GM12878 (cell line): ENCODE data around the gene CIB4. TPM values are rescaled to one million over a fixed set of nuclear protein-coding genes. Genes with fewer than 3 reads are reported as not detected.

Source experiments
- ATAC-seq: fragments of 200-7000 bp; cut with Tn5 transposase; 3 replicates; pipeline ENCODE4 v1.9.1; 2020; ENCODE audit warnings: mild to moderate bottlenecking, moderate library complexity
- BruUV-seq: library from RNA; stranded (reverse); fragments of 400-500 nt; replicated peaks from 2 replicates; lab custom pipeline; 2021; lab: Mats Ljungman, UMichigan
- CTCF ChIA-PET: fragments of 300-600 bp; sonication (Branson Sonifier 250); formaldehyde crosslinking; extraction: SDS; loops from one replicate; lab custom pipeline; 2021; ENCODE audit warnings: inconsistent platforms; lab: Yijun Ruan, JAX
- POLR2A ChIA-PET: fragments of 350-600 bp; formaldehyde crosslinking; extraction: SDS; loops from one replicate; lab custom pipeline; 2021; ENCODE audit warnings: inconsistent platforms; lab: Charles Lee
- RAD21 ChIA-PET: fragments of 300-600 bp; sonication (Branson Sonifier 250); formaldehyde crosslinking; loops from one replicate; lab custom pipeline; 2023; ENCODE audit warnings: antibody characterized with exemption; ENCODE audit not compliant: unreplicated experiment; lab: Charles Lee
- SMC1A ChIA-PET: fragments of 300-600 bp; sonication (Branson Sonifier 250); formaldehyde crosslinking; loops from one replicate; lab custom pipeline; 2023; ENCODE audit not compliant: unreplicated experiment, uncharacterized antibody; lab: Charles Lee
- DNase-seq: peaks from one replicate; pipeline ENCODE4 v3.0.0-alpha.2; 2011; ENCODE audit warnings: low read depth, low spot score
- FAIRE-seq: peaks from 3 replicates; lab custom pipeline; 2011; peaks lifted over from hg19 to GRCh38; lab: Jason Lieb, UNC
- H2AFZ ChIP-seq: 2 replicates; pipeline ENCODE4 v1.6.0; 2011; ENCODE audit warnings: low read depth, low read length, control low read depth; ENCODE audit not compliant: control insufficient read depth
- H3K27ac ChIP-seq: 2 replicates; pipeline ENCODE4 v1.5.1; 2011; ENCODE audit warnings: control low read depth; ENCODE audit not compliant: control insufficient read depth, insufficient read depth
- H3K27me3 ChIP-seq, 2 experiments: replicated peaks in 1 of 2; 2 replicates each; pipeline versions ENCODE4 v1.6.0 to v1.6.1; 2011; ENCODE audit warnings: low read length in 1 of 2; ENCODE audit not compliant: control insufficient read depth in 2 of 2, insufficient read depth in 2 of 2
- H3K36me3 ChIP-seq, 2 experiments: 2 replicates each; pipeline ENCODE4 v1.5.1; 2011; ENCODE audit warnings: low read length in 1 of 2; ENCODE audit not compliant: control insufficient read depth in 2 of 2, insufficient read depth in 2 of 2
- H3K4me1 ChIP-seq: 2 replicates; pipeline ENCODE4 v1.6.1; 2011; ENCODE audit warnings: mild to moderate bottlenecking, low read length, moderate library complexity, mixed read lengths; ENCODE audit not compliant: control insufficient read depth, insufficient read depth
- H3K4me2 ChIP-seq: 2 replicates; pipeline ENCODE4 v1.6.0; 2011; ENCODE audit warnings: control low read depth; ENCODE audit not compliant: control insufficient read depth, insufficient read depth
- H3K4me3 ChIP-seq: fragments of 200-600 bp; sonication (generic); 2 replicates; pipeline ENCODE4 v1.5.1; 2016
- H3K79me2 ChIP-seq: 2 replicates; pipeline ENCODE4 v1.6.0; 2011; ENCODE audit warnings: low read length; ENCODE audit not compliant: control insufficient read depth, insufficient read depth
- H3K9ac ChIP-seq: 2 replicates; pipeline ENCODE4 v1.8.0; 2011; ENCODE audit warnings: low read length, control low read depth, mixed read lengths; ENCODE audit not compliant: control insufficient read depth, insufficient read depth
- H3K9me3 ChIP-seq: replicated peaks from 3 replicates; pipeline ENCODE4 v1.5.1; 2011; ENCODE audit warnings: mild to moderate bottlenecking, low read length; ENCODE audit not compliant: control insufficient read depth, insufficient read depth
- H4K20me1 ChIP-seq: 2 replicates; pipeline ENCODE4 v1.6.0; 2011; ENCODE audit not compliant: control insufficient read depth, insufficient read depth
- BRCA1 ChIP-seq: IDR thresholded peaks from 2 replicates; pipeline ENCODE4 v1.6.1; 2011; ENCODE audit warnings: low read depth, low read length, improper control_type of control experiment
- EED ChIP-seq: sonication (generic); IDR thresholded peaks from 2 replicates; pipeline ENCODE4 v1.6.1; 2016; ENCODE audit warnings: antibody characterized with exemption, low read depth
- MYC ChIP-seq: IDR thresholded peaks from 2 replicates; pipeline ENCODE4 v1.6.1; 2011; ENCODE audit warnings: mild to moderate bottlenecking, low read length, moderate library complexity, inconsistent platforms; ENCODE audit not compliant: insufficient read depth, insufficient replicate concordance, insufficient read length, severe bottlenecking
- NBN ChIP-seq: fragments of 450-650 bp; IDR thresholded peaks from 2 replicates; pipeline ENCODE4 v1.6.1; 2016
- SUZ12 ChIP-seq: fragments of 200-600 bp; sonication (generic); IDR thresholded peaks from one replicate; pipeline ENCODE4 v1.6.1; 2018; ENCODE audit warnings: antibody characterized with exemption, mild to moderate bottlenecking; ENCODE audit not compliant: unreplicated experiment
- TAF1 ChIP-seq: IDR thresholded peaks from 2 replicates; pipeline ENCODE4 v1.6.1; 2011; ENCODE audit warnings: mild to moderate bottlenecking, low read depth, low read length, borderline replicate concordance
- WRNIP1 ChIP-seq: IDR thresholded peaks from 2 replicates; pipeline ENCODE4 v1.6.1; 2011; ENCODE audit warnings: low read depth, low read length, improper control_type of control experiment, borderline replicate concordance
- ZBTB40 ChIP-seq: fragments of 450-650 bp; IDR thresholded peaks from 2 replicates; pipeline ENCODE4 v1.6.1; 2016; ENCODE audit warnings: mild to moderate bottlenecking, moderate library complexity, borderline replicate concordance
- WGBS: methylation state at CpG from one replicate; pipeline ENCODE4 v1.1.6; 2016; ENCODE audit warnings: low lambda C conversion rate; ENCODE audit not compliant: insufficient replicate concordance, insufficient coverage; ENCODE audit errors: missing lambda C conversion rate; 5-methylcytosine and 5-hydroxymethylcytosine counted together
- in situ Hi-C: fragments of 300-500 bp; cut with MboI; formaldehyde crosslinking; loops from 9 replicates; pipeline ENCODE4 v1.14.3; 2018; ENCODE audit warnings: mixed read lengths
- intact Hi-C: fragments of 100-400 bp; cut with micrococcal nuclease; formaldehyde crosslinking; loops from one replicate; pipeline ENCODE4 v1.14.2; 2022; ENCODE audit not compliant: unreplicated experiment
- polyA plus RNA-seq, 11 experiments: library from polyadenylated mRNA; depleted of rRNA in 4 of 11; unstranded in 6 of 11; stranded (reverse) in 5 of 11; fragments of >200 nt; fragmentation: Nextera tagmentation in 4 of 11; fragmentation: Illumina TruSeq in 1 of 11; extraction: Ambion mirVana in 4 of 11; extraction: Trizol in 1 of 11; gene quantifications; 1 replicate in 1 of 11; 2 replicates in 10 of 11; pipeline versions ENCODE4 v1.2.1 to v1.2.3, GENCODE V29; 2011 to 2016; ENCODE audit warnings: inconsistent platforms in 2 of 11, missing spikeins in 2 of 11, low read depth in 1 of 11
- total RNA-seq, 4 experiments: library from RNA; depleted of rRNA in 3 of 4; stranded (reverse); fragments of >200 nt in 3 of 4; fragmentation: Illumina TruSeq in 1 of 4; extraction: Trizol in 1 of 4; gene quantifications; 2 replicates each; pipeline versions ENCODE4 v1.2.1 to v1.2.3, GENCODE V29; 2013 to 2021
- TF ChIP-seq, protein P1 (sequence below): fragments of 450-650 bp; IDR thresholded peaks from 2 replicates; pipeline ENCODE4 v1.6.1; 2018; ENCODE audit warnings: mild to moderate bottlenecking, low read depth, moderate library complexity; ENCODE audit not compliant: partially characterized antibody
- TF ChIP-seq, protein P2 (sequence below): fragments of 450-650 bp; IDR thresholded peaks from 2 replicates; pipeline ENCODE4 v1.6.1; 2017; ENCODE audit warnings: mild to moderate bottlenecking, low read depth, inconsistent platforms; ENCODE audit not compliant: poor library complexity, severe bottlenecking

The CIB4 gene
- total and polyA plus RNA-seq, 10 of the 15 experiments (the other 5 are each of a cell fraction or from before 2014, with no cell fraction given): not detected

DNA sequence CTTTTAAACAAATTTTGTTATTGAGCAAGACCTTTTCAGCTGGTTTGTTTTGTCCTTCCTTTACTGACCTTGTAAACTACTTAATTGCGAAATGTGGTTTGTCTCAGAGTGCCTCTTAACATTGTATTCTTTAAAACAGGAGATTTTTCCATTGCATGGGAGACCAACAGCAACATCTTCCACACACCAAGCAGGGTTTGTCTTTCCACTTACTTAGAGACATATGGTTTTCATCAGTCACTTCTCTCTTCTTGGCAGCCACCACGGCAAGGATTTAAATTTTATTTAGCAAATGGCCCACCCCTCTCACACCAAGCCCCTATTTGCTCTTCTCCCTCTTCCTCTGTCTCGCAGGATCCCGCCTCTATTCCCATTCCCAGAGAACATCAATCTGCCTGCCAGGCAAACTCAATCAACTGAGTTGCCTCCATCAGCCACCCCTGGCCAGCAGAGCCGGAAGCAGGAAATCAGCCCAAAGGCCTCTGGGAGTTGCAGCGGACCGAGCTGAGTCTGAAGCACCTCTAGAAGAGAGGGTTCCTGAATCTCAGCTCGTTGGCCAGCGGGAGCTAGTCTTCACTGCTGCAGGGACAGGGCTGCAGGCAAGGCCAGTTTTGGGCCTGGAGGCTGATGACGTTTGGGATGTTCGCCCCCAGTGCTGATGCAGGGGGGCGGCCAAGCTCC lies 11.3 kb upstream of the CIB4 start:
- intact Hi-C loops: no loop called here
- no peak for ATAC-seq
- BruUV-seq: no TSS peak
- Histone ChIP-seq H3K9me3 (no peaks in the 10 kb centered on the region), H3K4me3 (no peak overlapping the region), H3K4me1 (no peaks in the 10 kb centered on the region), H3K4me2 (no peak overlapping the region), H3K27ac (no peak overlapping the region), H2AFZ (no peak overlapping the region), H3K36me3 (no peaks in the 10 kb centered on the region), H3K9ac (no peak overlapping the region), H3K27me3 (peaks cover 0 to 3% of the 10 kb centered on the region in 2 experiments; a peak in 1 of 4 replicates), H4K20me1 (no peaks in the 10 kb centered on the region), H3K79me2 (no peaks in the 10 kb centered on the region)
- ChIA-PET SMC1A (no interaction called here), CTCF (no interaction called here), RAD21 (no interaction called here), POLR2A (no interaction called here)
- DNase-seq: no peak
- FAIRE-seq: no peak
- 34% methylated on average over 12 of the region's 12 CpGs for WGBS
- in situ Hi-C loops: no loop called here
- TF ChIP-seq, protein P1, sequence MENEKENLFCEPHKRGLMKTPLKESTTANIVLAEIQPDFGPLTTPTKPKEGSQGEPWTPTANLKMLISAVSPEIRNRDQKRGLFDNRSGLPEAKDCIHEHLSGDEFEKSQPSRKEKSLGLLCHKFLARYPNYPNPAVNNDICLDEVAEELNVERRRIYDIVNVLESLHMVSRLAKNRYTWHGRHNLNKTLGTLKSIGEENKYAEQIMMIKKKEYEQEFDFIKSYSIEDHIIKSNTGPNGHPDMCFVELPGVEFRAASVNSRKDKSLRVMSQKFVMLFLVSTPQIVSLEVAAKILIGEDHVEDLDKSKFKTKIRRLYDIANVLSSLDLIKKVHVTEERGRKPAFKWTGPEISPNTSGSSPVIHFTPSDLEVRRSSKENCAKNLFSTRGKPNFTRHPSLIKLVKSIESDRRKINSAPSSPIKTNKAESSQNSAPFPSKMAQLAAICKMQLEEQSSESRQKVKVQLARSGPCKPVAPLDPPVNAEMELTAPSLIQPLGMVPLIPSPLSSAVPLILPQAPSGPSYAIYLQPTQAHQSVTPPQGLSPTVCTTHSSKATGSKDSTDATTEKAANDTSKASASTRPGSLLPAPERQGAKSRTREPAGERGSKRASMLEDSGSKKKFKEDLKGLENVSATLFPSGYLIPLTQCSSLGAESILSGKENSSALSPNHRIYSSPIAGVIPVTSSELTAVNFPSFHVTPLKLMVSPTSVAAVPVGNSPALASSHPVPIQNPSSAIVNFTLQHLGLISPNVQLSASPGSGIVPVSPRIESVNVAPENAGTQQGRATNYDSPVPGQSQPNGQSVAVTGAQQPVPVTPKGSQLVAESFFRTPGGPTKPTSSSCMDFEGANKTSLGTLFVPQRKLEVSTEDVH: no peak
- TF ChIP-seq TAF1 (no peak), WRNIP1 (no peak), EED (no peak), BRCA1 (no peak), MYC (no peak), NBN (no peak), SUZ12 (no peak), ZBTB40 (no peak)
- TF ChIP-seq, protein P2, sequence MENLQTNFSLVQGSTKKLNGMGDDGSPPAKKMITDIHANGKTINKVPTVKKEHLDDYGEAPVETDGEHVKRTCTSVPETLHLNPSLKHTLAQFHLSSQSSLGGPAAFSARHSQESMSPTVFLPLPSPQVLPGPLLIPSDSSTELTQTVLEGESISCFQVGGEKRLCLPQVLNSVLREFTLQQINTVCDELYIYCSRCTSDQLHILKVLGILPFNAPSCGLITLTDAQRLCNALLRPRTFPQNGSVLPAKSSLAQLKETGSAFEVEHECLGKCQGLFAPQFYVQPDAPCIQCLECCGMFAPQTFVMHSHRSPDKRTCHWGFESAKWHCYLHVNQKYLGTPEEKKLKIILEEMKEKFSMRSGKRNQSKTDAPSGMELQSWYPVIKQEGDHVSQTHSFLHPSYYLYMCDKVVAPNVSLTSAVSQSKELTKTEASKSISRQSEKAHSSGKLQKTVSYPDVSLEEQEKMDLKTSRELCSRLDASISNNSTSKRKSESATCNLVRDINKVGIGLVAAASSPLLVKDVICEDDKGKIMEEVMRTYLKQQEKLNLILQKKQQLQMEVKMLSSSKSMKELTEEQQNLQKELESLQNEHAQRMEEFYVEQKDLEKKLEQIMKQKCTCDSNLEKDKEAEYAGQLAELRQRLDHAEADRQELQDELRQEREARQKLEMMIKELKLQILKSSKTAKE: no peak
